EL (cell line): ENCODE data around the gene ISG20.
A peak's percentile ranks its signal among the peaks of the same experiment; 100 is the strongest.

Source experiments
- DNase-seq: peaks from one replicate; pipeline ENCODE4 v3.0.0-alpha.2; 2016

ISG20 gene

DNA sequence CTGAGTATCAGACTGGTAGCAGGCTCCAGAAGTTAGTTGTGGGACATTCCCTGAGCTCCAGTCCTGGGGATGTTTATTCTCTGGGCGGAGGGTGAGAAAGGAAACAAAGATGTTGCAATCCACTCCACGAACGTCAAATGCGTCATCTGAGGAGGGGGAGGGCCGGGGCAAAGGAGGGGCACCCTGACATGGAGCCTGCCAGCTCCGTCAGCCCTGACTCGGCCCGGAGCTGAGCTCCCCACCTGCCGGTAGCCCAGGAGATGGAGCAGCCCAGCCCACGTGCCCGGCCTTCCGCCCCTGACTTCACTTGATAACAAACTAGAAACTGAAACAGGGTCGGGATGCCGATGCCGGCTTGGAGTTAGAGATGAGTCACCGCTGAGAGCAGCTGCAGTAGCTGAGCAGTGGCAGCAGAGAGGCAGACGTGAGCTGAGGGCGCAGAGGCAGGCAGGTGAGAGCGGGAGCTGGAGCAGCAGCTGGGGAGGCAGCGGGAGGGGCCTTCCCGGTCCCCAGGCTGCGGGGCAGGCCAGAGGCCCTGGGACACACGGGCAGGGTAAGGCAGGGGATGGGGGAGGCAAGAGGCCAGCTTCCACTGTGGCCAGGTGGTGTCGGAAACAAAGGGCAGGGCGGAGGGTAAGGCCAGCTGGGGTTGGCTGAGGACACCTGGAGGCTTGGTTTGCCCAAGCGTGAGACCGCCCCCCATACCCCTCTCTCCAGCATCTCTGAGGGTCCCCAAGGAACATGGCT lies at the start of gene ISG20:
Gene ISG20, plus strand, starts transcription at position 391 of the 747 bp plus-strand sequence. Its CDS starts 351 bp downstream, at position 742.
- peak; percentile 98 for DNase-seq

GRCh38 chr15:88590759-88591158 lies 48.1 kb upstream of the ISG20 start:
- no peak for DNase-seq

DNA sequence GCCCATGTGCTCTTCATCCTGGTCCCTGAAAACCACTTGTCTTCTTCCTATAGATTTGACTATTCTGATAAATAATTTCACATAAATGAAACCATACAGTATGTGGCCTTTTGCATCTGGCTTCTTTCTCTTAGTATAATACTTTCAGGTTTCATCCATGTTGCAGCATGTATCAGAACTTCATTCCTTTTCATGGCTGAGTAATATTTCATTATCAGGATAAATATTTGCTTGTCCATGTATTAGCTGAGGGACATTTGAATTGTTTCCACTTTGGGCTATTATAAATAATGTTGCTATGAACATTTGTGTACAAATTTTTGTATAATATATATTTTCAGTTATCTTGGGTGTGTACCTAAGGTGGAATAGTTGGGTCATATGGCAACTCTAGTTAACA lies 47.4 kb upstream of the ISG20 start:
- DNase-seq = no peak

DNA sequence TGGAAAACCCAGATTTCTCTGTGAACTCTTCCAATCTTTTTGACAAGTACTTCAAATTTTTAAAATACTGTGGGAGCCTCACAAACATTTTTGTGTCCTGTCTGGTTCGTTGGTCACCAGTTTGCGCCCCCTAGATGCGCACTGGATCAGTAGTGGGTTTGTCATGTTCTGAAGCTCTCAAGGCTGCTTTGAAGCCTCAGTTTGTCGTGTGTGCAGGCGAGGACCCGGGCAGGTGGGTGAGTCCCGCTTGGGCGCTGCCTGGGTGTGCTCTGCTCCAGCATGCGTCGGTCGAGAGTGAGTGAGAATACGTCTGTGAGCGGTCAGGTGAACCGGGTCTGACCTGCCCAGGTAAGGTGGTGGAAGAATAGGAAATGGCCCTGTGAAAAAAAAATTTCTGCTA lies 34.9 kb upstream of the ISG20 start:
- DNase-seq = no peak

- DNase-seq = no peak
Observed at GRCh38 chr15:88604381-88605188, 34.2 kb upstream of the ISG20 start.

GRCh38 chr15:88605189-88606069 lies 33.4 kb upstream of the ISG20 start:
- DNase-seq = peak; percentile 38

- no peak for DNase-seq
Observed at GRCh38 chr15:88606070-88606794, 32.6 kb upstream of the ISG20 start.

DNA sequence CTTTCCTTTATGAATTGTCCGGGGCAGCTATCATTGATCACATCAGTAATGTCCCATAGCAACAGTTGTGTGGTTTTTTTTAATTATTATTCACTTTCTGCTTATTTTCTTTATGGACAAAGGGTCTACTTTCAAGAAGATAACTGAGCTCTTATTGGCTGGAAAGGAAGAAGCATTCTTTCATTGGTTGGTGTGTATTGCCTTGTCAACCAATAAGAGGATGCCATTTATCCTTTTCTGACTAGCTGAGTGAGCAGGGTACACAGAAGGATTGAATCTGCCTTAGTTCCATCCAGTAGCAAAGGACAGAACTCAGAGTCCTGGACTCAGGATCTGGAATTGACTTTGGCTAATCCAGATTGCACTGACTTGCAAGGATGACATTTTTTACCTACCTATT lies 30.9 kb upstream of the ISG20 start:
- DNase-seq = no peak

- no peak for DNase-seq
Observed at GRCh38 chr15:88608607-88609181, 30.1 kb upstream of the ISG20 start.

GRCh38 chr15:88609344-88610090 lies 29.3 kb upstream of the ISG20 start:
- no peak for DNase-seq

- peak; percentile 72 for DNase-seq
Observed at GRCh38 chr15:88610701-88611231, 28.1 kb upstream of the ISG20 start.

- no peak for DNase-seq
Observed at GRCh38 chr15:88612186-88612796, 26.5 kb upstream of the ISG20 start.

- DNase-seq = peak; percentile 84
Observed at GRCh38 chr15:88613074-88613944, 25.5 kb upstream of the ISG20 start.

DNA sequence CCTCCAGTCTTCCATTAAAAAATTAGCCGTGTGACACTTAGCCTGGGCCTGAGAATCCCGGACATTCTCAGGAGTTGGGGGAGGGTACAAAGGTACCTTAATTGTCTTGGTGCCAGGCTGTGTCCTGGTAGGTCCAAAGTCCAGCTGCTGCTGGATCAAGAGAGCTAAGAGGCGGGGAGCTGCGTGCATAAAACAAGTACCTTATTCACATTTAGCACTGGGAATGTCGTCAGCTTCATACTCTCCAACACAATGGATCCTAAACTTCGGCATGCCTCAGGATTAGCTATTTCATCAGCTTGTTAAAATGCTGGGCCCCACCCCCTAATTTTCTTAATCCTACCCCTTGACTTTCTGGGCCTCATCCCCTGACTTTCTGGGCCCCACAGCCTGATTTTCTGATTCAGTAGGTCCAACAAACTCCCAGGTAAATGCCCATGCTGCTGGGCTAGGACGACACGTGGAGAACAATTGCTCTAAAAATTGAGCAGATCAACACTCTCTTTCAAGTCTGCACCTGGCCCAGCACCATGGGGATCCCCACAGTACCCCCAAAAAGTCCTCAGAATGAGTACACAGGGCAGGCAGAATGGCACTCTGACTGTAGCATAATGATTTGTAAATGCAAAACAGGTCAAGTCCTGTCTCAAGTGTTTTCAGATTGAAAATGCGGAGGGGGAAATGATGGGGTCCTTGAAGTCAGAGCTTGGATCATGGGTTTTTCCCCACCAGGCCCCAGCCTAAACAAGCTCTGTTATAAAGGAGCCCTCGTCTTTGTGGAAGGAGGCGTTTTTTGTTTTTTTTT lies 23.3 kb upstream of the ISG20 start:
- no peak for DNase-seq

DNA sequence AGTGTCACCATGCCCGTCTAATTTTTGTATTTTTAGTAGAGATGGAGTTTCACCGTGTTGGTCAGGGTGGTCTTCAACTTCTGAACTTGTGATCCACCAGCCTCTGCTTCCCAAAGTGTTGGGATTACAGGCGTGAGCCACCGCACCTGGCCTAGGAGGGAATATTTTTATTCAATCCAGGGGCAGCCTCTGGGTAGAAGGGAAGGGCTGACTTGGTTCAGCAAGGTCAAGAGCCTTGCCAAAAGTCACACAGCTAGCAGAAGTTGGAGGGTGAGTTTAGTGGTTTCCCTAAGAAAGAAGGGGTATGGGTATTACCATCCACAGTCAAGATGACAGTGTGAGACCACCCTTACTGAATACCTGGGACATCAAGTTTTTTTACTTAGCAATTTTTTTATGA lies 22.6 kb upstream of the ISG20 start:
- DNase-seq = no peak

DNA sequence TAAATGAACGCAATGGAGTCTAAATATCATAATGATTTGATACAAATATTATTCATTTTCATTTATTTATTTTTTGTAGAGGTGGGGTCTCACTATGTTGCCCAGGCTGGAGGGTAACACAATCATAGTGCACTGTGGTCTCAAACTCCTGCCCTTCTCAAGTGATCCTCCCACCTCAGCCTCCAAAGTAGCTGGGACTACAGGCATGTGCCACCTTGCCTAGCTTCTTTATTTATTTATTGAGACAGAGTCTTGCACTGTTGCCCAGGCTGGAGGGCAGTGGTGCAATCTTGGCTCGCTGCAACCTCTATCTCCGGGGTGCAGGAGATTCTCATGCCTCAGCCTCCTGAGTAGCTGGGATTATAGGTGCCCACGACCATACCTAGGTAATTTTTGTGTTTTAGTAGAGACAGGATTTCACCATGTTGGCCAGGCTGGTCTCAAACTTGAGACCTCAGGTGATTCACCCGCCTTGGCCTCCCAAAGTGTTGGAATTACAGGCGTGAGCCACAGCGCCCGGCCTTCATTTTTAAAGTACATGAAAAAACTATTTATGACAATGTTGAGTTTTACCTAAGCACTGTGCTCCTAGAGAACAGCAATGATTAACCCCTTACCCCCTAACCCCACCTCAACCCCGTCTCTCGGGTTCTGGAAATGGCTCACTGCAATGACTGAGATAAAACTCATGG lies 21.6 kb upstream of the ISG20 start:
- no peak for DNase-seq

- no peak for DNase-seq
Observed at GRCh38 chr15:88617790-88618189, 21.0 kb upstream of the ISG20 start.

GRCh38 chr15:88618686-88619085 lies 20.1 kb upstream of the ISG20 start:
- DNase-seq = no peak
